NCI-H1417 treated with DMSO at 0.1 percent for 48 hours (cell line): Measurements from ENCODE around the gene PRR3.
A peak's percentile ranks its signal among the peaks of the same experiment; 100 is the strongest.

Experiments used
- DNase-seq: peaks from one replicate; lab custom pipeline; 2025; lab: John Stamatoyannopoulos, UW

The PRR3 gene

DNA sequence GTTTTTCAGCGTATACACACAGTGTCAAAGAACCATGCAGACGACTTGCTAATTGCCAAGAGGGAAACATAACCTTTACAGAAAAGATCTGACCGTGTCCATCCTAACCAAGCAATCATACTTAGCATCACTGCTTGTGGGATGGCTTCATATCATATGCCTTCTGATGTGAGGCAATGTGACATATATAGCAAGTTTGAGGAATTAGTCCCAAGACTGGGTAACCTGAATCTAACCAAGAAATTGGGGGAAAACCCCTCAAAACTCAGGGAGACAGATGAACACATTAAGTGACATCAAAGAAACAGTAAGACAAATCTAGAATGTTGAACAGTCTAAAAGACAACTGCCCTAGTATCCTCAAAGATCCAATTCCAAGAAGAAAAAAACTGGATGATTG lies 19.2 kb upstream of the PRR3 start:
- no peak for DNase-seq

DNA sequence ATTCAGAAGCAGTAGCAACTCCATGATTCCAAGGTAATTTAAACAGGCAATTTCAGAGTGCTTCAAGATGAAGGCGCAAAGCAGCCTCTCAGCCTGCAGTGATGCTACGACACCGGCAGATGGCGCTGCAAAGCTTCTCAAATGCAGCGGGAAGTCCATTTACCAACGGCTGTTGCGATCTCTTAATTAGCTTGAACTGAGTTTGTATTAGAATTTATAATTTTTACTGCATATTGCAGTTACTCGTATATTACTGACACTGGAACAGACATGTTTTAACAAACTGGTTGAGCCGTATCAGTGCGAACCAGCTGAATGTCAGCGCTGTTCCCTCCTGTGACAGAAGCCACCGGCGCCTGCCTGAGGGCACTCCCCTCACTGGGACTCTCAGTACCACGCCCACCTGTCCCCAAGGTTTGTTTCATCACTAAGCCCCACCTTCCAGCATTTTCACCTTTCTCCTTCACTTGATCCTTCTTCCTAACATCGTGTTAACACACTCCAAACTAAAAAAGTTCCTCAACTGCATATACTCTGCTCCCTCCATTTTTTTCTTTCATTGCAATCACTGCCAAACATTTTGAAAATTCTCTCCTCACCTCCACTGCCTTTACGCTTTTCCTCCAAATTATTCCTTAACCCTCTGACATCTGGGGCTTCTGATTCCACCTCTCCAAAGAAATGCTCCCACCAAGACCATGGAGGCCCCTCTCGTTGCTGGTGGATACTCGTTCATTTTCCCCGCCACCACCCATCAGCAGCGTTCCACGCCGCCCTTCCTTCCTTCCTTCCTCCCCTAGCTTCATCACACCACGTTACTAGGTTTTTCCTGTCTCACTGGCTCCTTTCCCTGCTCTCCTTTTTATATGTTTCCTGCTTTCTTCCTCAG lies 15.3 kb upstream of the PRR3 start:
- DNase-seq = peak; percentile 16

DNA sequence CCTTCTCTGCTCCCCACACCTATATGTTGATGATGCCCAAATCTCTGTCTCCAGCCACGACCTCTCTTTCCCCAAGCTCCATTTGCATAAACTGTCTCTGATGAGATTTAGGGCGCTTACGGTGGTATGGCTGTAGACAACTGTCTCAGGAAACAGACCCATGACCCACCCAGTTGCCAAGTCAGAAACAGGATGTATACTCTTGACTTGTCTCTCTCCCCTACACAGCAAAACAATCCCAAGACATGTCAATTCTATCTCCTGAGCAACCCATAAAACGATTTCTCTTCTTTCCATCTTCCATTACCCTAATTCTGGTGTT lies 14.7 kb upstream of the PRR3 start:
- no peak for DNase-seq

DNA sequence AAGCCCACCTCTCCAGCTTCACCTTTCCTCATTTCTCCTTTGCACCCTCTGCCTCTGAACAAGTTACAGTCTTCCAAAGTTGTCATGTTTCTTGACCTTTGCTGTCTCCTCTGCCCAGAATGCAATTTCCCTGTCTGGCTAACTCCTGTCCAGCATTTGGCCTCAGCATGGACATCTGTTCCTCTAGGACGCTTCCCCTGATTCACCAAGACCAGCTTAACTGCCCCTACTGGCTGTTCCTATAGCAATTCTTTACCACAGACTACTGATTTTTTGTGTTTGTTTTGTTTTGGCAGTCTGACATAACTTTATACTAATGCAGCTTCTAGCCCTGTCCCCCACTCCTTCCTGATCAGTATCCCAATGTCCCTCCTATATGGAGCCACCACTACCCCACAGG lies 14.2 kb upstream of the PRR3 start:
- no peak for DNase-seq

DNA sequence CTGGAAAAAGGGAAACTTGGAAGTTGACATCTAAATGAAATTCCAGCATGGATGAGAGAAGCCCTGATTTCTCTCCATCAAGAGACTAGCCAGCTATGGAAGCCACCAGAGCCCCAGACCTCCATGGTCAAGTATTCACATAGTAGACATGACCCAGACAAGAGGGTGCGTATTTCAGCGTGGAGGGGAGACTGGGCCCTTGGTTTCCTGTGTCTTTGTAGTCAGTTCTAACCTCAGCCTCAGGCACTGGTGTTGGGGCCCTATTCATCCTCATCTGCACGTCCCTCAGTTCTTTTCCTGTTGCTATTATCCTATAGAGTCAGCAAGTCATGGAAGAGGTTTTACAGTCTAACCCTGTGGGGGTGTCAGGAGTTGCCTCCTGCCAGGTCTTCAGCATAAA lies 13.3 kb upstream of the PRR3 start:
- no peak for DNase-seq

DNA sequence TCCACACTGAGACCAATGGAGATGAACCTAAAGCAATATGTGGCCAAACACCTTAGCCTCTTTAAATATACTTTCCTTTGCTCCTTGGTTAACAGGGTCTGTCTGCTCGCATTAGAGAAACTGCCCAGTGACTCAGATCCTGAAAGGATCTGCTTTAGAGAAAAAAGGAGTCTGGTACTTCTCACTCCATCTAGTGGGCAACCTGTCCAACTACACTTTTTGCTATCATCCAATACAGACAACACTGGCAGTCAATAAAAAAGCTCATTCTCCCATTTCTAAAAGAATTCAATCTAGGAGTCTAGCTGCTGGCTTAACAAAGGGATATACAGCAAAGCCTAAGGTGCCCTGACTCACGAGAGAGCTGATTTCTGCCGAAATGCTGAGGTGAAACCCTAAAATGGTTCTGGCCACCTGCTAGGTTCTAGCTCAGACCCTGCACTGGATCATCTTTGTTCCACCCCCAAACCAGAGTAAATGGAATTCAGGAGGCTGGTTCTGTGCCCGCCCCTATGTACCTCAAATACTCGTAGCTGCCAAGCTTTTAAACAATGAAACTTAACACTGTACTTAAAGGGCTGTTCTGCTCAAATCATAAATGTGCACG lies 12.3 kb upstream of the PRR3 start:
- peak; percentile 3 for DNase-seq

DNA sequence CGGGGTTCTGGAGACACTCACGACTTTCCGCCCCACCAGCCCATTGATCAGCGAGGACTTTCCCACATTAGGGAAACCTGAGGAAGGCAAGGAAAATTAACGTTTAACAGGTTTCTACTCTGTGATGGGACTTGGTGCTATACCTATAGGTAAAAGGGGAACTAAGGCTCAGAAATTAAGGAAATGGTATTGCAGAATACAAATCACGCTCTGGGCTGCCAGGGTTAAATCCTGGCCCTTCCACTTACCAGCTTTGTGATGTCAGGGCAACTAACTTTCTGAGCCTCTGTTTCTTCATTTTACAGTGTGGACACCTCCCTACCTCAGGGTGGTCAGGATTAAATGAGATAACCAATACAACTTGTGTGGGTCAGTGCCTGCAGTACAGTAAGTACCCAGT lies 9.6 kb upstream of the PRR3 start:
- no peak for DNase-seq

DNA sequence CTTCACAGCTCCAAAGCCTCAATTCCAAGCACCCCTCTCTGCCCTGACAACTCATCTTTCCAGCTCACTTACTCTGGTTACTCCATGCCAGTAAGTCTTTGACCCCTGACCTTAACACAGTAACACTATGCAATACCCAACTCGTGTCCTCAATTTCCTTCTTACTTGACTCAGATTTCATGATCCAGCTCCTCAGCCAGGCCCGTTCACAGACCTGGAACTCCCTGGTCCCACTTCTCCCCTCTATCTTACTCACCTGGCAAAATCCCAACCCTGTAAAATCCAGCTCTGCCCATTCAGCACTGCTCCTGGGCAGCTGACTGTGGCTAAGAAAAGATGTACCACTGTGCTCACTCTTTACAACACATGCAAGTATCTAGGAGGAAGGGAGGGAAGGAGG lies 8.7 kb upstream of the PRR3 start:
- no peak for DNase-seq

DNA sequence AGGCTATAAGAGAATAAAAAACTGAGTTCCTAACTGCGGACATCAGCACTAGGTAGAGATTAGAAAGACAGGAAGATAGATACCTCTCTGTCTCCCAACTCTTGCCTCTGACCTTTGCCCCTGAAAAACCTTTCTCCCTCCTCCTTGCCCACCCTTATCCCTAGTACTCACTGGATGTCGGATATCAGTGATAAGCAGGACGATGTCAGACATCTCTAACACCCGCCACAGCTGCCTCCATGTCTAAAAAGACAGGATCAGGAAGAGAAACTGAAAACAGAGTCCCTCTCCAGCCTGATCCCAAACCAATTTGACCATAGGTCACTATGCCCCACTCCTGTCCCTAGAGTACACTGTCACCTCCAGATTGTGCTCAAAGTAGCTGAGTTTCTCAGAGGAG lies 2.7 kb upstream of the PRR3 start:
- DNase-seq = no peak

DNA sequence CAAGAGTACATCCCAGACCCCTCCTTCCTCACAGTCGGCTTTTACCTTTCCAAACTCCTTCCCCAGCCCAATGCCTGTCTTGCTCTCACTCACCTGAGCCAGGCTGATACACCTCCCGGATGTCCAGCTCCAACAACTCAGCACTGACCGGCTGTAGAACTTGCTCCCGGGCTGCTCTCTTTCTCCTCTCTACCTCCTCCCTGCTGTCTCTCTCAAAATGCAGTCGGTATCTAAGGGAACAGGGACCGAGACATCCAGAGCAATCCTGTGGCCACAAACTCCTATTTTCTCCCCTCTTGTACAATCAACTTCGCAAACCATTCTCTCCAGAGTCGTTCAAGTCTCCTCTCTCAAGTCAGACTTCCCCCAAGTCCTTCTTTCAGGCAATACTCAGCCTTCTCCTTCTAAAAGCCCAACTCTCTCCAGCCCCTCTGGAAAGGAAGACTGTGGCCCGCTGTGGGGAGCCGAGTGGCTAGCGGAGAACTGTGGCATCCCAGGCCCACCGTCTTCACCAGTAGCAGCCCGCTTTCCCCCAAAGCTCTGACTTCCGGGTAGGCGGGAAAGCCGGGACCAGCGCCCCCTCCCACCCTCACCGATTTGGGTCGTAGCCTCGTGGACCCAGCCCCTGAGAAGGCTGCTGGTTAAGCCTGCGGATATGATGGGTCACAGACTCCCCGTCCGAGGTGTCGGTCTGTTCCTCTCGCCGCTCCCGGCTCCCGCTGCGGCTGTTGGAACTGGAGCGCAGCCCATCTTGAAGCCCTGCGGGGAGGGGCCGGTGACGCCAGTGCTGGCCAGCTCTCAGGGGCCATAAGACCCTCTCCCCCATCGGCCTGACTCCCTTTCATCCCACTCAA lies 1.9 kb upstream of the PRR3 start:
- DNase-seq = no peak

DNA sequence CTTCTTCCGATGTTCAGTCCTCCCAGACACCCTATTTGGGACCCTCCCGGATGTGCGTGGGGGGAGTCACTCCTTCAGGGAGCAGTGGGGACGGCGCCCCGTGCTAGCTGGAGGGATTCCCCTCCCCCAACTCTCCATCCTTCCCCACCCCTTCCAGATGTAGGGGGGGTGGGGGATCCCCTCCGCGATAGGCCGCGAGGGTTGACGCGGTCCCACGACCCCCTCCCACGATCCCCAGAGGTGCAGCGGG lies 1.4 kb upstream of the PRR3 start:
- DNase-seq = no peak

DNA sequence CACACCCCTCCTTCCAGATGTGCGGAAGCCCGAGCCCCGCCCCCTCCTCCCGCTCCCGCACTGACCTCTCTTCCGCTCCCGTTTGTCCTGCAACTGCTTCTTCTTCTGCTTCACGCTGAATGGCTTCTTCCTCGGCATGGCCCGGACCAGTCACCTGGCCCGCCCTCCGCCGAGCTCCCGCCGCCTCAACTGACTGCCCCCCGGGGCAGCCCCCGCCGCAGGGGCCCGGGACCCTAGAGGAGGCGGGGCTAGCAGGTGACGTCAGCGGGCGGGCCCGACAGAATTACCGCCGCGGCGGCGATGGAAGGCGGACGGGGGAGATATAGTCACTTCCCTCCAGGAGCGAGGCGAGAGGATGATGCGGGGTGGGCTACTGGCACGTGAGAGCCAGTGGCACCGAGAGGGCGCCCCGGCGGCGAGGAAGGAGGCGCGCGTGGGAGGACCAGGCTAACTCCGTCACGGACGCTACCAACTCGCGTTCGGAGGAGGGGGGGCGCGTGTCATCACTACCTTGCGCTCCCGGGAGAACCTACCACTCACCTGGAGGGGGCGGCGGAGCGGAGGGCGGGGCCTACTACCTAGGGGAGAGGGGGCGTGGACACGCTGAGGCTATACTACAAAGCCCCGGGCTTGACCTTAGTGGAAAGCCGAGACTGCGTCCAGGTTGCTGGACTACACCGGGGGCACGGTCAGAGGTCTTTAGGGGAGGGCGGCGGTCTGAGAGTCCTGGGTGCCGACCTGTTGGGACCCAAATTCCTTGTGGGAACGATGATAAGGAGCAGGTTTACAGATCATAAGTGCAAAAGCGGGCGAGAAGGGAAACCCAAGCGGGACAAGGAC lies 809 bp upstream of the PRR3 start, which contains the start of gene GNL1:
GNL1 (minus strand) TSS at position 424 of the 840 bp plus-strand sequence; CDS start at position 138, 286 bp downstream.
- peak; percentile 35 for DNase-seq

DNA sequence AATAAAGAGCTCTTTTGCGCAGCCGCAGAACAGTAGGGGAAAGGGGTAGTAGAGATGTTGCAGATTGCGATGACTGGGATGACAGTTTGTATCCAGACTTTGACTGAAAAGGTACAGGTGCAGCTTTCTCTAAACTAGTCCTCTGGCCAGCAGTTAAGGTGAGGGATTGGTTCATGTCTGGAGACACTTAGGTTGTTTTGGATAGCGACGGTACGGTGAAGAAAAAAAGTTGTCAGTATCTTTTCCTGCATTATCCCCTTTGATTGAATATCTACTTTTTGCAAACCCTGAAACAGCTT lies 537 bp downstream of the PRR3 start:
- DNase-seq = no peak

DNA sequence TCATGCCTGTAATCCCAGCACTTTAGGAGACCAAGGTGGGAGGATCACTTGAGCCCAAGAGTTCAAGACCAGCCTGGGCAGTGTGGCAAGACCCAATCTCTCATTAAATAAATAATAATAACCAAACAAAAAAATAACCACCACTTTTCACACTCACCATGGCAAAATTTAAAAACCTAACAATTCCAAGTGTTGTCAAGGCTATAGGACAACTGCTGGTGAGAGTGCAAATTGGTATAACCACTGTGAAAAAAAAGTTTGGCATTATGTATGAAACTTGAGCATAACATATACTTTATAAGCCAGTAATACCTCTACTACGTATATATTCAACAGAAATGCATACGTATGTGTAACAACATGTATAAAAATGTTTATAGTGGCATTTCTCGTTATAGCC lies 3.8 kb downstream of the PRR3 start:
- DNase-seq = no peak

DNA sequence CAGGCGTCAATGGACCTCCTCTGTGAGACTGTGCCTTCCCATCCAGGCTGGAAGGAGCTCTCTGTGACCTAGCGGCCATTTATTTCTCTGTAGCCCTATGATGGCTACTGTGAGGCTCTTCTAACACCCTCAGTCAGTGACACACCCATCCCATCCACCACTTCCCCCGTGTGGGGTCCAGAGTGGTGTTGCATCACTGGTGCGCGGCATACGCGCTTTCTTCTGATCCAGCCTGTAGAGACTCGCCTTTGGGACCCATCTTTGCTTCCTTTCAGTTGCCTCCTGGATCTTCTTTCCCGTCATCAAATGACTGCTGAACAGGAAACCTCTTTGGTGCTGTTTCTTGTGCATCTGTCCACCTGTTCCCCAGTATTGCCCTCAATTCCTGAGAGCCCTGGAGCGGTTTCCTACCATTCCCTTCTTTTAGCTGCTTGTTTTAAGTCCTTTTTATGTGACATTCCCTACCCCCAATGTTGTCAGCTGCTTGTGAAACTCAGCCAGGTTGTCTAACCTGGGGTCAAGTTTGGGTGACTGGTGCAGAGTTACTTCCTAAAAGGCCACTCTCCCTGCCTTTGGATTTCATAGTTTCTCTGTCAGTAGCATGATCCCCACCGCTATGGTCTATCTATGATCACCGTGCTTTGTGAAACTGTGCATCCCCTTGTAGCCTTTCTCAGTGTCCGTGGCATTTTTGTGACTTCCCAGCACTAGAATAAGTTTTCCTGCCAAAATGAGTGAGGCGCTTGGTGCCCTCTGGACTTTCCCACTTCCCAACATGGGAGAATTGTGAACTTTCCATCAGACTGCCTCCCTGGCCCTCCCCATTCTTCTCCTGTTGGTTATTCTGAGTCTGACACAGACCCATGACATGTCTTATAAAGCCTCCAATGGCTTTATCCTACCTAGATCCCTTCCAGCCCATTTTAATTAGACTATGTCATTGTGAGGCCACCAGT lies 5.7 kb downstream of the PRR3 start:
- DNase-seq = no peak

DNA sequence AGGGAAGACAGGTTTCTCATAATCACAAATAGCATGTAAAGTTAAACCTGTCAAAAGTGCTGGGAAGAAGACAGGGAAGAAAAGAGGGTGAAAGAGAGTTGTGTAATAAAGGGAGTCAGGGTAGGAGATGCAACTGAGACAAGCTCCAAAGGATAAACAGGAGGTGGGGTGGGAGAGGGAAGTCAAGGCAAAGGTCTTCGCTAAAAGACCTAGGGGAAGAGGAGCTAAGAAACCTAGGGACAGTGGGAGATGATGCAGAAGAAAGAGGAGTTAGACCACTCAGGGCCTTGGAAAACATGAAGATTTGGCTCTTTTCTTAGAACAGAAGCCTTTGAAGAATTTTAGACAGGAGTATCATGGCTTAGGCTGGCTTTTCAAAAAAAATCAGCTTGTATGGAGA lies 7.0 kb downstream of the PRR3 start:
- no peak for DNase-seq

DNA sequence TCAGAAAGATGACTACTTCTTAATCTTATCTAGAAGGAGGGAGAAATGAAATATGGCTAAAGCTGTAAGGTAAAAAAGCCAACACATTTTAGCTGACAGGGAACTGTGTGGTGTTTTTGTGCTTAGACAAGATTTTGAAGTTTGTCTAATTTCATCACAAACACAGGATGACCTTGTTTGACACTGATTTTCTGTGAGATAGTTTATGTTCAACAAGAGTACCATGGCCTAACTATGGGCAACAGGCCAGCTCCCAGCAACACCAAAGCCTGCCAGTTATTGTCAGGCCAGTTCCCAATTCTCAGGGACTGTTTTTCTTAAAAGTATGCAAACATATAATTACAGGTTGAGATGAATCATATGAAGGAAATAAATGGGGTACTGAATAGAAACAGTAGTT lies 8.7 kb downstream of the PRR3 start:
- DNase-seq = no peak

DNA sequence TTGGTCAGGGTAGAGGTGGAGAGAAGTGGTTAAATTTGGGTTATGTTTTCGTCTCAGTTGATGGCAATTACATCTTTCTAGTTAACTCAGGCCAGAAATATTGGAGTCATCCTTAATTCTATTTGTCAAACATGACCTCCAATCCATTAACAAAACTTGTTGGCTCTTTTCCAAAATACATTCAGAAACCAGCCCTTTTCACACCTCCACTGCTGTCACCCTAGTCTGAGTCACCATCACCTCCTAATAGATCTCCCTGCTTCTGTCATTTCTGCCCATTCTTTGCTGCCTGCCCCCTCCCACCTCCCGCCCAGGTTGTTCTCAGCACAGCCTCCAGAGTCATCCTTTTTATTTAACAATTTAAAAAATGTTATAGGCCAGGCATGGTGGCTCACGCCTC lies 11.2 kb downstream of the PRR3 start:
- no peak for DNase-seq

DNA sequence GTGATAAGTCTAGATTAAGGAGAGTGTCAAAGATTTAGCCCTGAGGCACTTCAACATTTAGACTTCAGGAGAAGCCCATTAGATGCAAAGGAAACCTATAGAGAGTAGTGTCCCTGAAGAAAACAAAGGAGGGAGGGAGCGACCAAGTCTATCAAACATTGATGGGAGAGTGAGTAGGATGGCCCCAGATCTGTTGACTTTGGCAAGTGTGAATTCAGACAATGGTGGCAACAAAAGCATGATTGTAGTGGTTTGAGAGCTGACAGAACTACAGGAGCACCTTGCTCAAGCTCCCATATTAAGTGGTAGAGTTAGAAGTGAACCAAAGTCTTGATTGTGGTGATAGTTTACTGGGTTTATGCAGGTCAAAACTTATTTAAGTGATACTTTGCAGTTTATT lies 13.2 kb downstream of the PRR3 start:
- DNase-seq = no peak

DNA sequence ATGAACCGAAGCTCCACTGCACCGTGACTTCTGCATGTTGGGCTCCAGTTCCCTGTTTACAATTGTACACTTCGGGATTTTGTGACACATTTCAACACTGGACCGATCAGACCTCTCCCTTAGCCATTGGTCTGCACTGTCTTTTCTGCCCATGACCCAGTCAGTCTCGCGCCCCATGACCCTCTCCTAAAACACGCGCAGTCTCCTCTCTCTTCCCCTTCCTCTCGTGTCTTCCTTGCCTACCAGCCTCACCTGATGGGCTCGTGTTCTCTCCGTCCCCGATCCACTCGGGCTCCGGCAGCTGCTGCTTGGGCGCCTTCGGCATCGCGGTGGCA lies 13.6 kb downstream of the PRR3 start:
- no peak for DNase-seq

DNA sequence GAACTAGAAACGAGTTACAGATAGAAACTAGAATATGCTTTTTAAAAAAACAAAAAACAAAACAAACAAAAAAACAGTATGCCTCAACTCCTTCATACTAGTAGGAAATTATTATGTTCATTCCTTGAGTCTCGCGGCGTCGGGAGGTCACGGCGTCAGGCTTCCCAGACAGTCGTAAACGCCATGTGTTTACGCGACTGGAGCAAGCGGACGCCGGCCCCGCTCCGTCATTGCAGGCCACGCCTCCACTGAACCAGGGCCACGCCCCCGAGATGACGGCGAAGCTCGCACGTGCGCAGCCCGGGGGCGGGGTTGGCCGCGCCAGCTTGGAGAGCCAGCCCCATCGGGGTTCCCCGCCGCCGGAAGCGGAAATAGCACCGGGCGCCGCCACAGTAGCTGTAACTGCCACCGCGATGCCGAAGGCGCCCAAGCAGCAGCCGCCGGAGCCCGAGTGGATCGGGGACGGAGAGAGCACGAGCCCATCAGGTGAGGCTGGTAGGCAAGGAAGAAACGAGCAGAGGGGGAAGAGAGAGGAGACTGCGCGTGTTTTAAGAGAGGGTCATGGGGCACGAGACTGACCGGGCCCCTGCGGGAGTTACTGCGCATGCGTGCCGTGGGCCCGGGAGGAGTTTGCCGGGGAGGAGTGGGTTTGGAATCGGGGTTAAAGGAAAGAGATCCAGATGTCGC lies 14.1 kb downstream of the PRR3 start, which contains the start of gene ABCF1:
ABCF1 (plus strand) TSS at position 368 of the 687 bp plus-strand sequence; CDS start at position 414, 46 bp downstream.
- DNase-seq = peak; percentile 70
